Central memory CD8-positive, alpha-beta T cell (primary cell): ENCODE results near the gene HELZ2.

Experiments used
- ATAC-seq: fragments of 150-1000 bp; cut with Tn5 transposase; replicated peaks from 2 replicates; pipeline ENCODE4 v1.10.0; 2022; ENCODE audit warnings: mild to moderate bottlenecking, moderate FRiP score, moderate number of reproducible peaks; ENCODE audit not compliant: poor library complexity, severe bottlenecking; ENCODE audit errors: extremely low read depth
- DNase-seq, 2 donors: peaks; one replicate each; pipeline ENCODE4 v3.0.0; 2021; ENCODE audit warnings: low spot score in 2 of 2
- H3K27ac Mint-ChIP-seq: one replicate; pipeline ENCODE4 v1.8.0; 2022; ENCODE audit warnings: low read depth, mild to moderate bottlenecking, moderate library complexity, mixed read lengths
- H3K27me3 Mint-ChIP-seq: one replicate; pipeline ENCODE4 v1.8.0; 2022; ENCODE audit warnings: mixed read lengths
- H3K36me3 Mint-ChIP-seq: one replicate; pipeline ENCODE4 v1.8.0; 2022; ENCODE audit warnings: mild to moderate bottlenecking, moderate library complexity, mixed read lengths; ENCODE audit not compliant: insufficient read depth
- H3K4me1 Mint-ChIP-seq: one replicate; pipeline ENCODE4 v1.8.0; 2022; ENCODE audit warnings: mixed read lengths
- H3K4me3 Mint-ChIP-seq: one replicate; pipeline ENCODE4 v1.8.0; 2022; ENCODE audit warnings: mild to moderate bottlenecking, moderate library complexity, mixed read lengths
- H3K9me3 Mint-ChIP-seq: one replicate; pipeline ENCODE4 v1.8.0; 2022; ENCODE audit warnings: mixed read lengths

The HELZ2 gene

GRCh38 chr20:63529861-63530787 is 43.9 kb downstream of the HELZ2 start:
- H3K36me3 Mint-ChIP-seq: peaks cover 6% of the 10 kb centered on the region
- ATAC-seq: no peak
- H3K4me1 Mint-ChIP-seq: peaks cover 6% of the 10 kb centered on the region
- no peaks in the 10 kb centered on the region for H3K9me3 Mint-ChIP-seq
- DNase-seq: no peak
- H3K4me3 Mint-ChIP-seq: no peak overlapping the region
- no peak overlapping the region for H3K27ac Mint-ChIP-seq
- H3K27me3 Mint-ChIP-seq: no peaks in the 10 kb centered on the region

- H3K4me3 Mint-ChIP-seq: no peak overlapping the region
- H3K27ac Mint-ChIP-seq: no peak overlapping the region
- H3K27me3 Mint-ChIP-seq: no peaks in the 10 kb centered on the region
- peaks cover 12% of the 10 kb centered on the region for H3K36me3 Mint-ChIP-seq
- no peaks in the 10 kb centered on the region for H3K9me3 Mint-ChIP-seq
- peaks cover 6% of the 10 kb centered on the region for H3K4me1 Mint-ChIP-seq
- no peak for ATAC-seq
- DNase-seq: no peak
Measured at GRCh38 chr20:63529180-63529860, 44.7 kb downstream of the HELZ2 start.

DNA sequence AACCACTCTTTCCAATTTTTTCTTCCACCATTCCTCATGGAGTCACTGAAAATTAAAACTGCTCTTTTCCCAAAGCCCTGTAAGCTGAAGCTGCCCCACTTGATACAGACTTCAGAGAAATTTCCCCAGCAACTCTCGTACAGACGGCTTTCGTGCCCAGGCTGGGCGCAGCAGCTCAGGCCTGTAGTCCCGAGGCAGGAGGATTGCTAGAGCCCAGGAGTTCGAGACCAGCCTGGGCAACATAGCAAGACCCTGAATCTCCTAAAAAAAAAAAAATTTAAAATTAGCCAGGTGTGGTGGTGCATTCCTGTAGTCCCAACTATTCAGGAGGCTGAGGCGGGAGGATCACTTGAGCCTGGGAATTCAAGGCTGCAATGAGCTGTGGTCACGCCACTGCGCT is 46.9 kb downstream of the HELZ2 start:
- no peak overlapping the region for H3K27ac Mint-ChIP-seq
- ATAC-seq: no peak

GRCh38 chr20:63525971-63526370 is 48.1 kb downstream of the HELZ2 start:
- Mint-ChIP-seq H3K4me1 (peaks cover 19% of the 10 kb centered on the region), H3K27ac (no peak overlapping the region), H3K36me3 (peaks cover 32% of the 10 kb centered on the region), H3K27me3 (no peaks in the 10 kb centered on the region), H3K4me3 (no peak overlapping the region), H3K9me3 (no peaks in the 10 kb centered on the region)
- ATAC-seq (no peak), DNase-seq (no peak)

More for the DNA sequence above, 46.9 kb downstream of the HELZ2 start:
- DNase-seq: no peak
- H3K9me3 Mint-ChIP-seq: no peaks in the 10 kb centered on the region
- no peaks in the 10 kb centered on the region for H3K27me3 Mint-ChIP-seq
- H3K4me1 Mint-ChIP-seq: peaks cover 18% of the 10 kb centered on the region
- no peak overlapping the region for H3K4me3 Mint-ChIP-seq
- H3K36me3 Mint-ChIP-seq: peaks cover 28% of the 10 kb centered on the region

DNA sequence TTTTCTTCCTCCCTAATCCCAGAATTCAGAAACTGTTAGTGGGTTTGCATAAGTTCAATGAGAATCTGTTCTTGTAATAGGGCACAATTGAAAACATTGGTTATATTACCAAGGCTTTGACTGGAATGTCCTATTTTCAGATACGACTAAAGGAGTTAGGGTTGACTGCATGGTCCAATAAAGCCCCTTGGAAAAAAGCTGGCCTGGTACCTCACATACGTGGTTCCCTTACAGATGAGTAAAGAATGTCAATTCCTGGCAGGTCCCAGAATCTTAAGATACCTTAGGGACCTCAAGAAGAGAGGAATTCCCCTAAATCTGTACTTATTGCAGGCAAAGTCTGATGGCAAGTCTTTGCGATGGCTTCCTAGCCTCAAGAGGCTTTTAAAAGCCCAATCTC is 48.9 kb downstream of the HELZ2 start:
- peaks cover 19% of the 10 kb centered on the region for H3K4me1 Mint-ChIP-seq
- no peaks in the 10 kb centered on the region for H3K27me3 Mint-ChIP-seq
- no peak for ATAC-seq
- no peaks in the 10 kb centered on the region for H3K9me3 Mint-ChIP-seq
- H3K27ac Mint-ChIP-seq: no peak overlapping the region
- peak overlapping the region; percentile 3 for H3K4me3 Mint-ChIP-seq
- peaks cover 35% of the 10 kb centered on the region for H3K36me3 Mint-ChIP-seq
- no peak for DNase-seq
